HepG2 (cell line): ENCODE results near the gene CPEB3. TPM values are rescaled to one million over a fixed set of nuclear protein-coding genes. Genes with fewer than 3 reads are reported as not detected.

Experiments used
- FIP1L1 ChIP-seq: fragments of 200-400 bp; formaldehyde crosslinking; IDR thresholded peaks from 2 replicates; pipeline ENCODE4 v1.6.1; 2018; ENCODE audit warnings: low read depth, mild to moderate bottlenecking, low read length, moderate library complexity, borderline replicate concordance; ENCODE audit not compliant: insufficient read depth
- HNRNPLL ChIP-seq: fragments of 200-400 bp; formaldehyde crosslinking; IDR thresholded peaks from 2 replicates; pipeline ENCODE4 v1.6.1; 2017; ENCODE audit warnings: mild to moderate bottlenecking, low read depth, low read length; ENCODE audit not compliant: poor library complexity, severe bottlenecking
- LCORL ChIP-seq, 2 experiments: fragments of 450-650 bp in 1 of 2; sonication (generic) in 1 of 2; formaldehyde crosslinking in 1 of 2; IDR thresholded peaks; 2 replicates each; pipeline versions ENCODE4 v1.5.0 to v1.6.1; 2017 to 2020; ENCODE audit warnings: antibody characterized with exemption in 1 of 2, missing genetic modification reagents in 1 of 2
- ZFY ChIP-seq: sonication (generic); formaldehyde crosslinking; IDR thresholded peaks from 2 replicates; pipeline ENCODE4 v1.4.0; 2020; ENCODE audit warnings: missing genetic modification reagents
- ZNF432 ChIP-seq: sonication (generic); formaldehyde crosslinking; IDR thresholded peaks from 2 replicates; pipeline ENCODE4 v1.5.0; 2020; ENCODE audit warnings: missing genetic modification reagents, mild to moderate bottlenecking, borderline replicate concordance
- ZSCAN22 ChIP-seq: sonication (generic); formaldehyde crosslinking; IDR thresholded peaks from 2 replicates; pipeline ENCODE4 v1.4.0; 2020; ENCODE audit warnings: mild to moderate bottlenecking, missing genetic modification reagents
- polyA plus RNA-seq, 8 experiments: library from polyadenylated mRNA; depleted of rRNA in 3 of 8; stranded (reverse) in 7 of 8; unstranded in 1 of 8; fragments of >200 nt; fragmentation: Illumina TruSeq in 4 of 8; extraction: Trizol in 4 of 8; gene quantifications; 2 replicates each; pipeline versions ENCODE4 v1.2.1 to v1.2.3, GENCODE V29; 2011 to 2016; ENCODE audit warnings: low read depth in 4 of 8, missing spikeins in 1 of 8, mixed read lengths in 1 of 8; ENCODE audit not compliant: insufficient read depth in 1 of 8
- total RNA-seq, 5 experiments: library from RNA; depleted of rRNA; stranded (reverse); fragments of >200 nt; fragmentation: Illumina TruSeq; extraction: Trizol; gene quantifications; 2 replicates each; pipeline ENCODE4 v1.2.3, GENCODE V29; 2016; ENCODE audit warnings: low read depth in 1 of 5
- TF ChIP-seq, protein P1 (sequence below): sonication (generic); formaldehyde crosslinking; IDR thresholded peaks from 2 replicates; pipeline ENCODE4 v1.4.0; 2020; ENCODE audit warnings: missing genetic modification reagents
- TF ChIP-seq, protein P2 (sequence below): sonication (generic); formaldehyde crosslinking; IDR thresholded peaks from 2 replicates; pipeline ENCODE4 v1.4.0; 2020; ENCODE audit warnings: missing genetic modification reagents
- TF ChIP-seq, protein P3 (sequence below): sonication (generic); formaldehyde crosslinking; IDR thresholded peaks from 2 replicates; pipeline ENCODE4 v1.8.0; 2022; ENCODE audit warnings: missing genetic modification reagents, mild to moderate bottlenecking, borderline replicate concordance
- TF ChIP-seq, protein P4 (sequence below): sonication (generic); formaldehyde crosslinking; IDR thresholded peaks from 2 replicates; pipeline ENCODE4 v1.4.0; 2020; ENCODE audit warnings: missing genetic modification reagents, borderline replicate concordance
- TF ChIP-seq, protein P5 (sequence below): sonication (generic); formaldehyde crosslinking; IDR thresholded peaks from 2 replicates; pipeline ENCODE4 v1.8.0; 2022; ENCODE audit warnings: mild to moderate bottlenecking, missing genetic modification reagents, moderate library complexity
- TF ChIP-seq, protein P6 (sequence below): sonication (generic); formaldehyde crosslinking; IDR thresholded peaks from 2 replicates; pipeline ENCODE4 v1.5.0; 2020; ENCODE audit warnings: mild to moderate bottlenecking, missing genetic modification reagents, borderline replicate concordance

The CPEB3 gene
- total and polyA plus RNA-seq, 2 of the 13 experiments (the other 11 are each of a cell fraction or from before 2014, with no cell fraction given) = 0.66 to 0.70 TPM

DNA sequence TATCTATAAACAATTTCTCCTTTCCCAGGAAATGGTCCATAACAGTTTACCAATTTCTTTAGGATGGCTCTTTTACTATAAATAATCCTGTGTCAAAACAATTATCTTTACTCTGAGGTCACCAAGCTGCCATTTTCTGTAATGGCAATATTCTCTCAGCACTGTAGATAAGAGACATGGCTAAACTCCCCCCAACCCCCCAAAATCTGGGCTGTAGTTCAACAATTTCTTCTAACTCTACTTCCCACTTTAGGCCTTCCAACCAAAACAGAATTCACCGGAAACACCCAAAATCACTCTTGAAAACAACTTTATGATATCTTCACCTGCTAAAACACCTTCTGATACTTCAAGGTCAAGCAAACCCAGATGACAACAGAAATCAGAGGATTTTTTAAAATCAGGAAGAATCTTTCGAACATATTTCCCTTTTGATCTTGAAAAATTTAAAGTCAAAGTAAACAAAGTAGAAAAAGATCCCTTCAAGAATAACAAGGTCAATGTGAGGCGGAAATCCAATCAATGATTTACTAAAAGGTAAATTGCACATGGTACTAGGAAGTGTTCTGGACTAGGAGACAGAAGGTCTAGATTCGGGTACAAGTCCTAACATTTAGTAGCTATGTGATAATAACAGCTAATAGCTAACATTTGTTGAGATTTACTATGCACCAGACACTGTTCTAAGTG, 176.8 kb downstream of the CPEB3 start (continued):
- TF ChIP-seq, protein P1, sequence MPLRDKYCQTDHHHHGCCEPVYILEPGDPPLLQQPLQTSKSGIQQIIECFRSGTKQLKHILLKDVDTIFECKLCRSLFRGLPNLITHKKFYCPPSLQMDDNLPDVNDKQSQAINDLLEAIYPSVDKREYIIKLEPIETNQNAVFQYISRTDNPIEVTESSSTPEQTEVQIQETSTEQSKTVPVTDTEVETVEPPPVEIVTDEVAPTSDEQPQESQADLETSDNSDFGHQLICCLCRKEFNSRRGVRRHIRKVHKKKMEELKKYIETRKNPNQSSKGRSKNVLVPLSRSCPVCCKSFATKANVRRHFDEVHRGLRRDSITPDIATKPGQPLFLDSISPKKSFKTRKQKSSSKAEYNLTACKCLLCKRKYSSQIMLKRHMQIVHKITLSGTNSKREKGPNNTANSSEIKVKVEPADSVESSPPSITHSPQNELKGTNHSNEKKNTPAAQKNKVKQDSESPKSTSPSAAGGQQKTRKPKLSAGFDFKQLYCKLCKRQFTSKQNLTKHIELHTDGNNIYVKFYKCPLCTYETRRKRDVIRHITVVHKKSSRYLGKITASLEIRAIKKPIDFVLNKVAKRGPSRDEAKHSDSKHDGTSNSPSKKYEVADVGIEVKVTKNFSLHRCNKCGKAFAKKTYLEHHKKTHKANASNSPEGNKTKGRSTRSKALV (CRISPR knock-in tag) = no peak
- TF ChIP-seq, protein P2, sequence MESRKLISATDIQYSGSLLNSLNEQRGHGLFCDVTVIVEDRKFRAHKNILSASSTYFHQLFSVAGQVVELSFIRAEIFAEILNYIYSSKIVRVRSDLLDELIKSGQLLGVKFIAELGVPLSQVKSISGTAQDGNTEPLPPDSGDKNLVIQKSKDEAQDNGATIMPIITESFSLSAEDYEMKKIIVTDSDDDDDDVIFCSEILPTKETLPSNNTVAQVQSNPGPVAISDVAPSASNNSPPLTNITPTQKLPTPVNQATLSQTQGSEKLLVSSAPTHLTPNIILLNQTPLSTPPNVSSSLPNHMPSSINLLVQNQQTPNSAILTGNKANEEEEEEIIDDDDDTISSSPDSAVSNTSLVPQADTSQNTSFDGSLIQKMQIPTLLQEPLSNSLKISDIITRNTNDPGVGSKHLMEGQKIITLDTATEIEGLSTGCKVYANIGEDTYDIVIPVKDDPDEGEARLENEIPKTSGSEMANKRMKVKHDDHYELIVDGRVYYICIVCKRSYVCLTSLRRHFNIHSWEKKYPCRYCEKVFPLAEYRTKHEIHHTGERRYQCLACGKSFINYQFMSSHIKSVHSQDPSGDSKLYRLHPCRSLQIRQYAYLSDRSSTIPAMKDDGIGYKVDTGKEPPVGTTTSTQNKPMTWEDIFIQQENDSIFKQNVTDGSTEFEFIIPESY (CRISPR knock-in tag) = no peak
- TF ChIP-seq HNRNPLL (no peak), FIP1L1 (no peak), LCORL (IDR thresholded peaks at IDR 0.05) (no peak), LCORL (CRISPR knock-in tag; IDR thresholded peaks at IDR 0.05) (no peak), ZSCAN22 (no peak), ZFY (CRISPR knock-in tag) (no peak), ZNF432 (CRISPR knock-in tag) (no peak)
- TF ChIP-seq, protein P3, sequence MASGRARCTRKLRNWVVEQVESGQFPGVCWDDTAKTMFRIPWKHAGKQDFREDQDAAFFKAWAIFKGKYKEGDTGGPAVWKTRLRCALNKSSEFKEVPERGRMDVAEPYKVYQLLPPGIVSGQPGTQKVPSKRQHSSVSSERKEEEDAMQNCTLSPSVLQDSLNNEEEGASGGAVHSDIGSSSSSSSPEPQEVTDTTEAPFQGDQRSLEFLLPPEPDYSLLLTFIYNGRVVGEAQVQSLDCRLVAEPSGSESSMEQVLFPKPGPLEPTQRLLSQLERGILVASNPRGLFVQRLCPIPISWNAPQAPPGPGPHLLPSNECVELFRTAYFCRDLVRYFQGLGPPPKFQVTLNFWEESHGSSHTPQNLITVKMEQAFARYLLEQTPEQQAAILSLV (CRISPR knock-in tag) = no peak
- TF ChIP-seq, protein P4, sequence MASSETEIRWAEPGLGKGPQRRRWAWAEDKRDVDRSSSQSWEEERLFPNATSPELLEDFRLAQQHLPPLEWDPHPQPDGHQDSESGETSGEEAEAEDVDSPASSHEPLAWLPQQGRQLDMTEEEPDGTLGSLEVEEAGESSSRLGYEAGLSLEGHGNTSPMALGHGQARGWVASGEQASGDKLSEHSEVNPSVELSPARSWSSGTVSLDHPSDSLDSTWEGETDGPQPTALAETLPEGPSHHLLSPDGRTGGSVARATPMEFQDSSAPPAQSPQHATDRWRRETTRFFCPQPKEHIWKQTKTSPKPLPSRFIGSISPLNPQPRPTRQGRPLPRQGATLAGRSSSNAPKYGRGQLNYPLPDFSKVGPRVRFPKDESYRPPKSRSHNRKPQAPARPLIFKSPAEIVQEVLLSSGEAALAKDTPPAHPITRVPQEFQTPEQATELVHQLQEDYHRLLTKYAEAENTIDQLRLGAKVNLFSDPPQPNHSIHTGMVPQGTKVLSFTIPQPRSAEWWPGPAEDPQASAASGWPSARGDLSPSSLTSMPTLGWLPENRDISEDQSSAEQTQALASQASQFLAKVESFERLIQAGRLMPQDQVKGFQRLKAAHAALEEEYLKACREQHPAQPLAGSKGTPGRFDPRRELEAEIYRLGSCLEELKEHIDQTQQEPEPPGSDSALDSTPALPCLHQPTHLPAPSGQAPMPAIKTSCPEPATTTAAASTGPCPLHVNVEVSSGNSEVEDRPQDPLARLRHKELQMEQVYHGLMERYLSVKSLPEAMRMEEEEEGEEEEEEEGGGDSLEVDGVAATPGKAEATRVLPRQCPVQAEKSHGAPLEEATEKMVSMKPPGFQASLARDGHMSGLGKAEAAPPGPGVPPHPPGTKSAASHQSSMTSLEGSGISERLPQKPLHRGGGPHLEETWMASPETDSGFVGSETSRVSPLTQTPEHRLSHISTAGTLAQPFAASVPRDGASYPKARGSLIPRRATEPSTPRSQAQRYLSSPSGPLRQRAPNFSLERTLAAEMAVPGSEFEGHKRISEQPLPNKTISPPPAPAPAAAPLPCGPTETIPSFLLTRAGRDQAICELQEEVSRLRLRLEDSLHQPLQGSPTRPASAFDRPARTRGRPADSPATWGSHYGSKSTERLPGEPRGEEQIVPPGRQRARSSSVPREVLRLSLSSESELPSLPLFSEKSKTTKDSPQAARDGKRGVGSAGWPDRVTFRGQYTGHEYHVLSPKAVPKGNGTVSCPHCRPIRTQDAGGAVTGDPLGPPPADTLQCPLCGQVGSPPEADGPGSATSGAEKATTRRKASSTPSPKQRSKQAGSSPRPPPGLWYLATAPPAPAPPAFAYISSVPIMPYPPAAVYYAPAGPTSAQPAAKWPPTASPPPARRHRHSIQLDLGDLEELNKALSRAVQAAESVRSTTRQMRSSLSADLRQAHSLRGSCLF = no peak
- TF ChIP-seq, protein P5, sequence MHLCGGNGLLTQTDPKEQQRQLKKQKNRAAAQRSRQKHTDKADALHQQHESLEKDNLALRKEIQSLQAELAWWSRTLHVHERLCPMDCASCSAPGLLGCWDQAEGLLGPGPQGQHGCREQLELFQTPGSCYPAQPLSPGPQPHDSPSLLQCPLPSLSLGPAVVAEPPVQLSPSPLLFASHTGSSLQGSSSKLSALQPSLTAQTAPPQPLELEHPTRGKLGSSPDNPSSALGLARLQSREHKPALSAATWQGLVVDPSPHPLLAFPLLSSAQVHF (CRISPR knock-in tag) = no peak
- TF ChIP-seq, protein P6, sequence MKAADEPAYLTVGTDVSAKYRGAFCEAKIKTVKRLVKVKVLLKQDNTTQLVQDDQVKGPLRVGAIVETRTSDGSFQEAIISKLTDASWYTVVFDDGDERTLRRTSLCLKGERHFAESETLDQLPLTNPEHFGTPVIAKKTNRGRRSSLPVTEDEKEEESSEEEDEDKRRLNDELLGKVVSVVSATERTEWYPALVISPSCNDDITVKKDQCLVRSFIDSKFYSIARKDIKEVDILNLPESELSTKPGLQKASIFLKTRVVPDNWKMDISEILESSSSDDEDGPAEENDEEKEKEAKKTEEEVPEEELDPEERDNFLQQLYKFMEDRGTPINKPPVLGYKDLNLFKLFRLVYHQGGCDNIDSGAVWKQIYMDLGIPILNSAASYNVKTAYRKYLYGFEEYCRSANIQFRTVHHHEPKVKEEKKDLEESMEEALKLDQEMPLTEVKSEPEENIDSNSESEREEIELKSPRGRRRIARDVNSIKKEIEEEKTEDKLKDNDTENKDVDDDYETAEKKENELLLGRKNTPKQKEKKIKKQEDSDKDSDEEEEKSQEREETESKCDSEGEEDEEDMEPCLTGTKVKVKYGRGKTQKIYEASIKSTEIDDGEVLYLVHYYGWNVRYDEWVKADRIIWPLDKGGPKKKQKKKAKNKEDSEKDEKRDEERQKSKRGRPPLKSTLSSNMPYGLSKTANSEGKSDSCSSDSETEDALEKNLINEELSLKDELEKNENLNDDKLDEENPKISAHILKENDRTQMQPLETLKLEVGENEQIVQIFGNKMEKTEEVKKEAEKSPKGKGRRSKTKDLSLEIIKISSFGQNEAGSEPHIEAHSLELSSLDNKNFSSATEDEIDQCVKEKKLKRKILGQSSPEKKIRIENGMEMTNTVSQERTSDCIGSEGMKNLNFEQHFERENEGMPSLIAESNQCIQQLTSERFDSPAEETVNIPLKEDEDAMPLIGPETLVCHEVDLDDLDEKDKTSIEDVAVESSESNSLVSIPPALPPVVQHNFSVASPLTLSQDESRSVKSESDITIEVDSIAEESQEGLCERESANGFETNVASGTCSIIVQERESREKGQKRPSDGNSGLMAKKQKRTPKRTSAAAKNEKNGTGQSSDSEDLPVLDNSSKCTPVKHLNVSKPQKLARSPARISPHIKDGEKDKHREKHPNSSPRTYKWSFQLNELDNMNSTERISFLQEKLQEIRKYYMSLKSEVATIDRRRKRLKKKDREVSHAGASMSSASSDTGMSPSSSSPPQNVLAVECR = no peak
